IMR-90 (cell line): Measurements from ENCODE around the gene PIPOX. TPM values are rescaled to one million over a fixed set of nuclear protein-coding genes. Genes with fewer than 3 reads are reported as not detected.

ENCODE experiments used
- ATAC-seq: fragments of 200-7000 bp; cut with Tn5 transposase; 2 replicates; pipeline ENCODE4 v1.9.1; 2020; ENCODE audit warnings: low read depth, mild to moderate bottlenecking, moderate library complexity
- BruUV-seq: library from RNA; stranded (reverse); fragments of 400-500 nt; replicated peaks from 2 replicates; lab custom pipeline; 2021; lab: Mats Ljungman, UMichigan
- CTCF ChIA-PET: fragments of 300-600 bp; formaldehyde crosslinking; extraction: SDS; loops from one replicate; lab custom pipeline; 2021; ENCODE audit warnings: antibody characterized with exemption; lab: Yijun Ruan, JAX
- POLR2A ChIA-PET: fragments of 300-600 bp; sonication (Branson Sonifier 250); formaldehyde crosslinking; loops from one replicate; lab custom pipeline; 2022; ENCODE audit warnings: antibody characterized with exemption; ENCODE audit not compliant: unreplicated experiment; lab: Charles Lee
- DNase-seq: peaks from one replicate; pipeline ENCODE4 v3.0.0; 2013
- H2AFZ ChIP-seq: replicated peaks from 2 replicates; pipeline ENCODE3; 2013; ENCODE audit warnings: low read length, mild to moderate bottlenecking; ENCODE audit not compliant: poor library complexity
- H2AK5ac ChIP-seq: 2 replicates; pipeline ENCODE4 v1.6.1; 2013; ENCODE audit warnings: low read depth, low read length, inconsistent platforms
- H2AK9ac ChIP-seq: replicated peaks from 2 replicates; pipeline ENCODE3; 2013; ENCODE audit warnings: mild to moderate bottlenecking, low read depth, low read length, moderate library complexity; ENCODE audit not compliant: poor library complexity
- H2BK120ac ChIP-seq: 2 replicates; pipeline ENCODE4 v1.6.1; 2013; ENCODE audit warnings: low read depth, low read length, inconsistent platforms
- H2BK15ac ChIP-seq: 3 replicates; pipeline ENCODE4 v1.6.1; 2013; ENCODE audit warnings: low read depth, low read length, inconsistent platforms
- H2BK20ac ChIP-seq: 2 replicates; pipeline ENCODE4 v1.6.1; 2013; ENCODE audit warnings: low read depth, mild to moderate bottlenecking, inconsistent platforms, low read length, moderate library complexity
- H2BK5ac ChIP-seq: 2 replicates; pipeline ENCODE4 v1.6.1; 2013; ENCODE audit warnings: mild to moderate bottlenecking, low read depth, low read length, inconsistent platforms; ENCODE audit not compliant: poor library complexity, severe bottlenecking
- H3K14ac ChIP-seq: replicated peaks from 2 replicates; pipeline ENCODE4 v1.6.1; 2013; ENCODE audit warnings: low read depth, low read length, inconsistent platforms
- H3K18ac ChIP-seq: 2 replicates; pipeline ENCODE4 v1.6.1; 2013; ENCODE audit warnings: low read depth, low read length, control low read depth
- H3K23ac ChIP-seq: 2 replicates; pipeline ENCODE4 v1.6.1; 2013; ENCODE audit warnings: low read depth, low read length, inconsistent platforms
- H3K27ac ChIP-seq: 2 replicates; pipeline ENCODE4 v1.5.1; 2013; ENCODE audit warnings: mild to moderate bottlenecking, control low read depth, low read length; ENCODE audit not compliant: insufficient read depth
- H3K27me3 ChIP-seq: 2 replicates; pipeline ENCODE4 v1.6.1; 2013; ENCODE audit warnings: low read length; ENCODE audit not compliant: control insufficient read depth, insufficient read depth
- H3K36me3 ChIP-seq: 2 replicates; pipeline ENCODE4 v1.6.1; 2013; ENCODE audit warnings: low read length, mixed read lengths; ENCODE audit not compliant: control insufficient read depth, insufficient read depth
- H3K4ac ChIP-seq: 2 replicates; pipeline ENCODE4 v1.6.1; 2013; ENCODE audit warnings: low read depth, low read length, inconsistent platforms
- H3K4me1 ChIP-seq: 2 replicates; pipeline ENCODE4 v1.6.1; 2013; ENCODE audit warnings: low read length, mixed read lengths; ENCODE audit not compliant: control insufficient read depth, insufficient read depth
- H3K4me2 ChIP-seq: 2 replicates; pipeline ENCODE4 v1.6.1; 2013; ENCODE audit warnings: low read depth, mild to moderate bottlenecking, control low read depth, low read length, moderate library complexity
- H3K4me3 ChIP-seq: 2 replicates; pipeline ENCODE4 v1.5.1; 2013; ENCODE audit warnings: low read depth, mild to moderate bottlenecking, control low read depth, low read length, moderate library complexity; ENCODE audit not compliant: insufficient read depth
- H3K56ac ChIP-seq: 2 replicates; pipeline ENCODE4 v1.6.1; 2013; ENCODE audit warnings: low read length, inconsistent platforms; ENCODE audit not compliant: insufficient read depth; ENCODE audit errors: extremely low read depth
- H3K79me1 ChIP-seq, 2 experiments: 2 replicates each; pipeline ENCODE4 v1.6.1; 2013; ENCODE audit warnings: low read length in 2 of 2, inconsistent platforms in 1 of 2, low read depth in 1 of 2
- H3K9ac ChIP-seq: 2 replicates; pipeline ENCODE4 v1.6.1; 2013; ENCODE audit warnings: low read depth, low read length, control low read depth
- H3K9me1 ChIP-seq: 2 replicates; pipeline ENCODE4 v1.6.1; 2013; ENCODE audit warnings: low read length, inconsistent platforms; ENCODE audit not compliant: insufficient read depth
- H3K9me3 ChIP-seq: 2 replicates; pipeline ENCODE4 v1.6.1; 2013; ENCODE audit warnings: low read length; ENCODE audit not compliant: control insufficient read depth, insufficient read depth
- H4K20me1 ChIP-seq: 2 replicates; pipeline ENCODE4 v1.6.1; 2013; ENCODE audit warnings: low read length, inconsistent platforms; ENCODE audit not compliant: insufficient read depth
- H4K5ac ChIP-seq: 2 replicates; pipeline ENCODE4 v1.6.1; 2013; ENCODE audit warnings: mild to moderate bottlenecking, low read depth, low read length, control low read depth
- H4K8ac ChIP-seq, 2 experiments: 2 replicates each; pipeline ENCODE4 v1.6.1; 2013; ENCODE audit warnings: low read depth in 2 of 2, low read length in 2 of 2, control low read depth in 1 of 2, inconsistent platforms in 1 of 2
- H4K91ac ChIP-seq: 2 replicates; pipeline ENCODE4 v1.6.1; 2013; ENCODE audit warnings: low read depth, low read length, inconsistent platforms; ENCODE audit not compliant: insufficient read depth
- BHLHE40 ChIP-seq: fragments of 150-350 bp; IDR thresholded peaks from 2 replicates; pipeline ENCODE4 v1.6.1; 2016; ENCODE audit warnings: mild to moderate bottlenecking, low read depth, low read length
- CEBPB ChIP-seq: IDR thresholded peaks from 2 replicates; pipeline ENCODE4 v1.6.1; 2012; ENCODE audit warnings: low read depth, low read length, improper control_type of control experiment
- FOS ChIP-seq: fragments of 150-350 bp; IDR thresholded peaks from 2 replicates; pipeline ENCODE4 v1.6.1; 2016; ENCODE audit warnings: low read depth, low read length
- MAFK ChIP-seq: IDR thresholded peaks from 2 replicates; pipeline ENCODE4 v1.6.1; 2012; ENCODE audit warnings: low read depth, low read length, improper control_type of control experiment
- MAZ ChIP-seq: IDR thresholded peaks from 2 replicates; pipeline ENCODE4 v1.6.1; 2012; ENCODE audit warnings: low read depth, mild to moderate bottlenecking, low read length, improper control_type of control experiment, moderate library complexity, borderline replicate concordance
- NFE2L2 ChIP-seq: fragments of 150-350 bp; IDR thresholded peaks from 2 replicates; pipeline ENCODE4 v1.6.1; 2016; ENCODE audit warnings: low read depth, mild to moderate bottlenecking, low read length
- POLR2A ChIP-seq: IDR thresholded peaks from 2 replicates; pipeline ENCODE4 v1.6.1; 2012; ENCODE audit warnings: mild to moderate bottlenecking, low read depth, low read length
- RAD21 ChIP-seq: IDR thresholded peaks from 2 replicates; pipeline ENCODE4 v1.6.1; 2012; ENCODE audit warnings: low read length, improper control_type of control experiment
- RCOR1 ChIP-seq: IDR thresholded peaks from 2 replicates; pipeline ENCODE4 v1.6.1; 2012; ENCODE audit warnings: mild to moderate bottlenecking, low read length, improper control_type of control experiment; ENCODE audit not compliant: insufficient replicate concordance
- RFX5 ChIP-seq: IDR thresholded peaks from 2 replicates; pipeline ENCODE4 v1.8.0; 2012; ENCODE audit warnings: low read depth, mild to moderate bottlenecking, low read length, moderate library complexity
- SMC3 ChIP-seq: fragments of 150-350 bp; IDR thresholded peaks from 2 replicates; pipeline ENCODE4 v1.6.1; 2016; ENCODE audit warnings: low read depth, mild to moderate bottlenecking, antibody characterized with exemption, low read length, moderate library complexity
- WGBS, 2 experiments: methylation state at CpG; one replicate each; pipeline versions ENCODE4 v1.1.5 to v1.1.7; 2013; ENCODE audit warnings: missing lambda C conversion rate in 2 of 2; ENCODE audit not compliant: insufficient read length in 1 of 2; ENCODE audit errors: extremely low coverage in 2 of 2; 5-methylcytosine and 5-hydroxymethylcytosine counted together
- dilution Hi-C: fragments of 300-500 bp; cut with HindIII; formaldehyde crosslinking; loops from one replicate; pipeline ENCODE4 v1.14.3; 2018; ENCODE audit warnings: low sequenced_read_pairs; ENCODE audit not compliant: unreplicated experiment
- in situ Hi-C: fragments of 300-500 bp; cut with MboI; formaldehyde crosslinking; loops from 3 replicates; pipeline ENCODE4 v1.14.3; 2019; ENCODE audit warnings: low sequenced_read_pairs, inconsistent platforms, mixed read lengths
- intact Hi-C: fragments of 100-400 bp; cut with micrococcal nuclease; formaldehyde crosslinking; loops from 2 replicates; pipeline ENCODE4 v1.10.0; 2022
- polyA plus RNA-seq, 3 experiments: library from polyadenylated mRNA; depleted of rRNA; stranded (reverse); fragments of >200 nt; gene quantifications; 2 replicates each; pipeline ENCODE4 v1.2.3, GENCODE V29; 2012; ENCODE audit warnings: low replicate concordance in 1 of 3
- total RNA-seq: library from RNA; depleted of rRNA; stranded (reverse); fragments of >200 nt; gene quantifications from 2 replicates; pipeline ENCODE4 v1.2.3, GENCODE V29; 2012
- TF ChIP-seq, protein P1 (sequence below): fragments of 150-350 bp; IDR thresholded peaks from 2 replicates; pipeline ENCODE4 v1.6.1; 2017; ENCODE audit warnings: mild to moderate bottlenecking, antibody characterized with exemption, low read length, low read depth
- TF ChIP-seq, protein P2 (sequence below): conservative IDR thresholded peaks from 2 replicates; pipeline ENCODE4 v1.5.1; 2012; ENCODE audit warnings: mild to moderate bottlenecking, low read depth, low read length, improper control_type of control experiment
- TF ChIP-seq, protein P3 (sequence below): fragments of 150-350 bp; IDR thresholded peaks from 2 replicates; pipeline ENCODE4 v1.6.1; 2016; ENCODE audit warnings: low read depth, mild to moderate bottlenecking, low read length, moderate library complexity, borderline replicate concordance

PIPOX gene
- total and polyA plus RNA-seq, 2 of the 4 experiments (the other 2 are of a cell fraction), result 0.43 to 1.3 TPM

DNA sequence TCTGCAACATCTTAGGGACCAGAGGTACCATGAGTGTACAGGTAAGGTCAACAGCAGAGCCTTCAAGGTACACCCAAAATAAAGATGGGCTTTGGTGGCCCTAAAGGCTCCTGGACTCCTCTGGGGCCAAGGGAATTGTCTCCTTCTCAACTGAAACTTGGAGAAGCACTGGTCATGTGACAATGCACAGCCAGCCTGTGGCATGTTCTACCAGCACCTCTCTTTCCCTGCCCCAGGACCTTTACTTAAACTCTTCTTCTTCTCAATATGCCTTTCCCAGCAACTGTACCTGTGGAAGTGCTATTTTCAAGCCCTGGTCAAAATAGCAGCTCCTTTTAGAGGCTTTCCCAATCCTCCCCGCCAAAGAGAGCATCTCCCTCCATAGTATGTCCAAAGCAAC, 28.4 kb downstream of the PIPOX start:
- Histone ChIP-seq H3K9me1 (no peaks in the 10 kb centered on the region), H3K4ac (no peak overlapping the region), H3K56ac (no peak overlapping the region), H2BK15ac (no peak overlapping the region), H3K36me3 (peaks cover 3% of the 10 kb centered on the region; the same call in 1 of the 2 replicates), H2AK9ac (no peak overlapping the region), H3K9me3 (no peaks in the 10 kb centered on the region), H4K5ac (no peak overlapping the region), H3K27me3 (peaks cover 17% of the 10 kb centered on the region), H2BK5ac (no peak overlapping the region), H3K9ac (no peak overlapping the region), H3K4me3 (no peak overlapping the region), H4K8ac (no peak overlapping the region), H3K18ac (no peak overlapping the region), H4K20me1 (no peaks in the 10 kb centered on the region; the same call in 1 of the 2 replicates), H3K27ac (no peak overlapping the region), H3K4me1 (no peaks in the 10 kb centered on the region), H2AK5ac (no peak overlapping the region), H2BK120ac (no peak overlapping the region), H3K79me1 (no peaks in the 10 kb centered on the region), H3K23ac (no peak overlapping the region), H4K91ac (no peak overlapping the region), H2AFZ (no peak overlapping the region), H3K14ac (no peak overlapping the region), H2BK20ac (no peak overlapping the region), H3K4me2 (no peak overlapping the region)
- no peak for ATAC-seq
- no CpG with 5 or more reads among the region's 1 CpG for WGBS, 2 experiments
- dilution Hi-C loops, result no loop called here
- BruUV-seq, result no TSS peak
- intact Hi-C loops, result no loop called here
- ChIA-PET CTCF (no interaction called here), POLR2A (no interaction called here)
- TF ChIP-seq BHLHE40 (no peak), FOS (no peak), NFE2L2 (no peak), POLR2A (no peak), RAD21 (no peak), RFX5 (no peak), CEBPB (no peak), MAFK (no peak), SMC3 (no peak), RCOR1 (no peak), MAZ (no peak)
- TF ChIP-seq, protein P1, sequence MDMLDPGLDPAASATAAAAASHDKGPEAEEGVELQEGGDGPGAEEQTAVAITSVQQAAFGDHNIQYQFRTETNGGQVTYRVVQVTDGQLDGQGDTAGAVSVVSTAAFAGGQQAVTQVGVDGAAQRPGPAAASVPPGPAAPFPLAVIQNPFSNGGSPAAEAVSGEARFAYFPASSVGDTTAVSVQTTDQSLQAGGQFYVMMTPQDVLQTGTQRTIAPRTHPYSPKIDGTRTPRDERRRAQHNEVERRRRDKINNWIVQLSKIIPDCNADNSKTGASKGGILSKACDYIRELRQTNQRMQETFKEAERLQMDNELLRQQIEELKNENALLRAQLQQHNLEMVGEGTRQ, result no peak
- TF ChIP-seq, protein P2, sequence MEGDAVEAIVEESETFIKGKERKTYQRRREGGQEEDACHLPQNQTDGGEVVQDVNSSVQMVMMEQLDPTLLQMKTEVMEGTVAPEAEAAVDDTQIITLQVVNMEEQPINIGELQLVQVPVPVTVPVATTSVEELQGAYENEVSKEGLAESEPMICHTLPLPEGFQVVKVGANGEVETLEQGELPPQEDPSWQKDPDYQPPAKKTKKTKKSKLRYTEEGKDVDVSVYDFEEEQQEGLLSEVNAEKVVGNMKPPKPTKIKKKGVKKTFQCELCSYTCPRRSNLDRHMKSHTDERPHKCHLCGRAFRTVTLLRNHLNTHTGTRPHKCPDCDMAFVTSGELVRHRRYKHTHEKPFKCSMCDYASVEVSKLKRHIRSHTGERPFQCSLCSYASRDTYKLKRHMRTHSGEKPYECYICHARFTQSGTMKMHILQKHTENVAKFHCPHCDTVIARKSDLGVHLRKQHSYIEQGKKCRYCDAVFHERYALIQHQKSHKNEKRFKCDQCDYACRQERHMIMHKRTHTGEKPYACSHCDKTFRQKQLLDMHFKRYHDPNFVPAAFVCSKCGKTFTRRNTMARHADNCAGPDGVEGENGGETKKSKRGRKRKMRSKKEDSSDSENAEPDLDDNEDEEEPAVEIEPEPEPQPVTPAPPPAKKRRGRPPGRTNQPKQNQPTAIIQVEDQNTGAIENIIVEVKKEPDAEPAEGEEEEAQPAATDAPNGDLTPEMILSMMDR, result no peak
- TF ChIP-seq, protein P3, sequence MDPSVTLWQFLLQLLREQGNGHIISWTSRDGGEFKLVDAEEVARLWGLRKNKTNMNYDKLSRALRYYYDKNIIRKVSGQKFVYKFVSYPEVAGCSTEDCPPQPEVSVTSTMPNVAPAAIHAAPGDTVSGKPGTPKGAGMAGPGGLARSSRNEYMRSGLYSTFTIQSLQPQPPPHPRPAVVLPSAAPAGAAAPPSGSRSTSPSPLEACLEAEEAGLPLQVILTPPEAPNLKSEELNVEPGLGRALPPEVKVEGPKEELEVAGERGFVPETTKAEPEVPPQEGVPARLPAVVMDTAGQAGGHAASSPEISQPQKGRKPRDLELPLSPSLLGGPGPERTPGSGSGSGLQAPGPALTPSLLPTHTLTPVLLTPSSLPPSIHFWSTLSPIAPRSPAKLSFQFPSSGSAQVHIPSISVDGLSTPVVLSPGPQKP, result no peak
- no peak for DNase-seq
- in situ Hi-C loops, result no loop called here
